Neutrophil (primary cell): ENCODE measurements around the gene SLC2A6.

ENCODE experiments used
- H3K27ac ChIP-seq: fragments of 200-600 bp; sonication (generic); 2 replicates; pipeline ENCODE4 v1.5.1; 2016; ENCODE audit warnings: mild to moderate bottlenecking, moderate library complexity
- H3K27me3 ChIP-seq: fragments of 200-600 bp; sonication (generic); 2 replicates; pipeline ENCODE4 v1.6.0; 2016; ENCODE audit warnings: mild to moderate bottlenecking
- H3K36me3 ChIP-seq: fragments of 200-600 bp; sonication (generic); 2 replicates; pipeline ENCODE4 v1.5.1; 2017
- H3K4me1 ChIP-seq, 2 experiments: fragments of 200-600 bp in 1 of 2; sonication (generic) in 1 of 2; 1 replicate in 1 of 2; 2 replicates in 1 of 2; pipeline versions ENCODE4 v1.5.1 to v1.6.1; 2013 to 2016; ENCODE audit warnings: low read depth in 1 of 2, low read length in 1 of 2, mild to moderate bottlenecking in 1 of 2, moderate library complexity in 1 of 2; ENCODE audit not compliant: control insufficient read depth in 1 of 2, insufficient read depth in 1 of 2
- H3K4me3 ChIP-seq, 2 experiments: fragments of 200-600 bp in 1 of 2; sonication (generic) in 1 of 2; 1 replicate in 1 of 2; 2 replicates in 1 of 2; pipeline ENCODE4 v1.5.1; 2013 to 2016; ENCODE audit warnings: low read depth in 1 of 2, low read length in 1 of 2, mild to moderate bottlenecking in 1 of 2, moderate library complexity in 1 of 2
- H3K9me3 ChIP-seq: fragments of 200-600 bp; sonication (generic); 2 replicates; pipeline ENCODE4 v1.5.1; 2016
- TF ChIP-seq, protein P1 (sequence below): fragments of 200-600 bp; sonication (generic); IDR thresholded peaks from 2 replicates; pipeline ENCODE4 v1.5.1; 2016; ENCODE audit warnings: antibody characterized with exemption

Gene SLC2A6

GRCh38 chr9:133516961-133517350, 38.1 kb upstream of the SLC2A6 start:
- Histone ChIP-seq H3K4me3 (no peak overlapping the region), H3K36me3 (no peaks in the 10 kb centered on the region), H3K4me1 (no peaks in the 10 kb centered on the region), H3K27ac (no peak overlapping the region), H3K27me3 (no peaks in the 10 kb centered on the region), H3K9me3 (no peaks in the 10 kb centered on the region)
- TF ChIP-seq, protein P1, sequence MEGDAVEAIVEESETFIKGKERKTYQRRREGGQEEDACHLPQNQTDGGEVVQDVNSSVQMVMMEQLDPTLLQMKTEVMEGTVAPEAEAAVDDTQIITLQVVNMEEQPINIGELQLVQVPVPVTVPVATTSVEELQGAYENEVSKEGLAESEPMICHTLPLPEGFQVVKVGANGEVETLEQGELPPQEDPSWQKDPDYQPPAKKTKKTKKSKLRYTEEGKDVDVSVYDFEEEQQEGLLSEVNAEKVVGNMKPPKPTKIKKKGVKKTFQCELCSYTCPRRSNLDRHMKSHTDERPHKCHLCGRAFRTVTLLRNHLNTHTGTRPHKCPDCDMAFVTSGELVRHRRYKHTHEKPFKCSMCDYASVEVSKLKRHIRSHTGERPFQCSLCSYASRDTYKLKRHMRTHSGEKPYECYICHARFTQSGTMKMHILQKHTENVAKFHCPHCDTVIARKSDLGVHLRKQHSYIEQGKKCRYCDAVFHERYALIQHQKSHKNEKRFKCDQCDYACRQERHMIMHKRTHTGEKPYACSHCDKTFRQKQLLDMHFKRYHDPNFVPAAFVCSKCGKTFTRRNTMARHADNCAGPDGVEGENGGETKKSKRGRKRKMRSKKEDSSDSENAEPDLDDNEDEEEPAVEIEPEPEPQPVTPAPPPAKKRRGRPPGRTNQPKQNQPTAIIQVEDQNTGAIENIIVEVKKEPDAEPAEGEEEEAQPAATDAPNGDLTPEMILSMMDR = no peak

DNA sequence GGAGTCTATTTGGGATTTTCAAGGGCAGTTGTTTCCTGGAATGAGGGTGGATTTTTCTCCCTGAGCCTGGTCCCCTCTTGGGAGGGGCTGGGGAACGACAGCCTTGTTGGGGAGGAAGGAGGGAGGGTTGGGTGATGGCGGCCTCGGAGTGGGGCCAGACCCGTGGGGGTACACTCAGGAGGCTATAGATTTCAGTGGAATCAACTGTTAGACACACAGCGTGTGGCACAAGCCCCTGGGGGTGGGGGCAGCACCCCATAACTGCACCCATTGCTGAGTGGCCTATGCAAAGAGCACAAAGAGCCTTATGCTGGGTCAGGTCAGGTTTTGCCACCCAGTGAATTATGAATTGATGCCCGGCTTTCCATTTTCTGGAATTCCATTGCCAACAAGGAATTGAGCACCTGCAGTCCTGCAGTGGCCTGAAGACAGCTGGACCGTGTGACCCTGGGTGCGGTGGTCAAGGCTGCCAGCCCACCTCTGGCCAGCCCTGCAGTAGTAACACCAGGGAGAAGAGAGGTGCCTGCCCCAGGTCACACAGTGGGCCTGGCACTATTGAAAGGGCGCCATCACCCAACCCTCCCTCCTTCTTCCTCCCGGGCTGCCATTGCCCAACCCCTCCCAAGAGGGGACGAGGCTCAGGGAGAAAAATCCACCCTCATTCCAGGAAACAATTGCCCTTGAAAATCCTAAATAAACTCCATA, 37.5 kb upstream of the SLC2A6 start:
- H3K36me3 ChIP-seq = no peaks in the 10 kb centered on the region
- H3K4me3 ChIP-seq = no peak overlapping the region
- H3K4me1 ChIP-seq = no peaks in the 10 kb centered on the region
- TF ChIP-seq, protein P1 = no peak
- no peaks in the 10 kb centered on the region for H3K9me3 ChIP-seq
- no peaks in the 10 kb centered on the region for H3K27me3 ChIP-seq
- no peak overlapping the region for H3K27ac ChIP-seq

GRCh38 chr9:133515615-133516255, 36.8 kb upstream of the SLC2A6 start:
- TF ChIP-seq, protein P1 = no peak
- peaks cover 2% of the 10 kb centered on the region for H3K27me3 ChIP-seq

DNA sequence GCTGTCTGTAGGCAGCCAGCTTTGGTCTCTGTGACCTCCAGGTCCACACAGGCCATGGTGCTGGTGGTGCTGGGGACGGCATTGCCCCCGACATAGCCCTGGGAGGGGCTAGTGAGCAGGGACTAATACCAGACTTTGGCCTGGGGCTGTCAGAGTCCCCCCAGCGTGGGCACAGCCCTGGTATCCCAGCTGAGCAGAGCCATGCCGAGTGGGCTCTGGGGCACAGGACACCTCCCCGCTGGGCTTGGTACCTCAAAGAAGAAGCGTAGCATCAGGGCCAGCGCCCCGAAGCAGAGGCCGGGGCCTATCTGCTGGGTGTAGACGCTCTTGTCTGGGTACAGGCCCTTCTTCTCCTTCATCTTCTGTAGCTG, 36.3 kb upstream of the SLC2A6 start:
- H3K36me3 ChIP-seq = no peaks in the 10 kb centered on the region
- H3K27ac ChIP-seq = no peak overlapping the region
- peaks cover 7% of the 10 kb centered on the region for H3K27me3 ChIP-seq
- TF ChIP-seq, protein P1 = no peak
- no peaks in the 10 kb centered on the region for H3K9me3 ChIP-seq
- H3K4me1 ChIP-seq = no peaks in the 10 kb centered on the region
- no peak overlapping the region for H3K4me3 ChIP-seq

More at GRCh38 chr9:133515615-133516255, 36.8 kb upstream of the SLC2A6 start:
- no peaks in the 10 kb centered on the region for H3K9me3 ChIP-seq
- no peaks in the 10 kb centered on the region for H3K4me1 ChIP-seq
- H3K27ac ChIP-seq = no peak overlapping the region
- H3K36me3 ChIP-seq = no peaks in the 10 kb centered on the region
- no peak overlapping the region for H3K4me3 ChIP-seq

DNA sequence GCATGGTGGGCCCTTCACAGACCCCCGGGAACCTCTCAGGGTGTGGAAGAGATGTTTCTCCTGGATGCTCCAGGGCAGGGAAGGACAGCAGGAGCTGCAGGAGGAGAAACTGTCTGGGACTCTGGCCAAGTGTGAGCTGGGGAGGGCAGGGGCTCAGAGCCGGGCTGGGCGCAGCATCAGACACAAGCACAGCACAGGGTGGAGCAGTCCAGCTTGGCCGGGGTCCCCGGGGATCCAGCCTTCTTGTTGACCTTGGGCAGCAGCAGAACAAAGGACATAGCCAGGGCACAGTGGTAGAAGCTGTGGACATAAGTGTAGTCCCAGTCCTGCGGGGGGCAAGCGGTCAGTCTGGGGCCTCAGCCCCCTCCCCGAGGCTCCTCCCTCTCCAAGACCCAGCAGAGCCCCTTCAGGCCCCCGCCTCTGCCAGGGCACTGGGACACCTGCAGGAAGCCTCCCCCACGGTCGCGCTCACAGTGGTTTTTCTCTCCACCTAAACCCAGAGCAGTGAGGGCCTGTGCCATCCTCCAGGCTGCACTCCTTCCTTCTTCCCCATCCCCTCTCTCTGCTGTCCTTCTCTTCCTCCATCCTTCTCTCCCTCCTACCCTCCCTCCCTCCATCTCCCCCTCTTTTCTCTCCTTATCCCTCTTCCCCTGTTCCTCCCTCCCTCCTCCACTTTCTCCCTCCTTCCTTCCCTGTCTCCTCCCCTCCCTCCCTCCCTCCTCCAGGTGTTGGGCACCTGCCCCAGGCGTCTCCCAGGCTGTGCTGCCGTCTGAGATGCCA, 35.8 kb upstream of the SLC2A6 start:
- TF ChIP-seq, protein P1 = no peak
- H3K9me3 ChIP-seq = no peaks in the 10 kb centered on the region
- H3K4me3 ChIP-seq = no peak overlapping the region
- no peaks in the 10 kb centered on the region for H3K36me3 ChIP-seq
- no peak overlapping the region for H3K27ac ChIP-seq
- H3K4me1 ChIP-seq = no peaks in the 10 kb centered on the region
- peaks cover 13% of the 10 kb centered on the region for H3K27me3 ChIP-seq
